Measurements from ENCODE around the gene SERPINE2. TPM values are rescaled to one million over a fixed set of nuclear protein-coding genes. Genes with fewer than 3 reads are reported as not detected.
A peak's percentile ranks its signal among the peaks of the same experiment; 100 is the strongest.

Gene SERPINE2
- total RNA-seq, 1 donor = 242 TPM

DNA sequence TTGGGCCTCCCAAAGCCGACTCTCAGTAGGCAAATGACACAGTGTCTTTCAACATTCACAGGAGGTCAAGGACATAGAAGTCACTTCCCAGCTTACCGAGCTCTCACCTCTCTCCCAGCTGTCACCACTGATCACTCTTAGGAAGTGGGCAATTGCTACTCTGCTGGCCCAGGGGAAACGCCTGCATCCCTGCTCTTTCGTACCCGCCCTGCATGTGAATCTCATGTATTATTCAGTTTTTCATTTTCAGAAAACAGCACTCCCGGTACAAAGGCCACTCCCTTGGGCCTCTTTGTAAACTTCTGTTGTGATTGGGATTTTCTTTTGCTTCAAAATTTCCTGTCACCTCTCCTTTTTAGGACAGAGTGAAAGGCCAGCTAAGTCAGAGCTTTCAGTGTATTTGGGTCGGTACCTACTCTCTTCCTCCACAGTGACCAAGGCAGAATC is 66.4 kb downstream of the SERPINE2 start:
- no peak for DNase-seq (ENCODE audit: low read depth)
- H3K4me3 ChIP-seq (ENCODE audit: low read depth, low read length) = no peak overlapping the region
- TF ChIP-seq CTCF (IDR thresholded peaks at IDR 0.05; ENCODE audit: insufficient read depth, low read depth, low read length) = no peak

DNA sequence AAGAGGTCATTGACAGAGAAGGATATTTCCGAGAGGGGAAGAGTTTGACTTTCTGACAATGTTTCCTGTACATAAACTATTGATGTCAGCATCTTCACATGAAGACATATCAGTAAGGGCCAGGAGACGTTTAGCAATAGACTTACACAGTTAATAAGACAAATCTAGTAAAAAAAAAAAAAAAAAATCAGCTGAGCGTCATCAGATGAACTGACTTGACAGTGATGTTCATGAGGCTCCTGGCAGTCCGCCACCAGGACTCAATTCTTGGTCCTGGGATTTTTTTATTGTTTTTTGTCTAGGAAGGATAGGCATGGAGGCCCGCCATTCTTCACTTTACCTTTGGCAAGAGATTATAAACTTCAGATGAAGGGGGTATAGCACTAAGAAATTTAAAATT is 67.4 kb downstream of the SERPINE2 start:
- TF ChIP-seq CTCF (IDR thresholded peaks at IDR 0.05; ENCODE audit: insufficient read depth, low read depth, low read length) = no peak
- no peak overlapping the region for H3K4me3 ChIP-seq (ENCODE audit: low read depth, low read length)
- DNase-seq (ENCODE audit: low read depth) = no peak

DNA sequence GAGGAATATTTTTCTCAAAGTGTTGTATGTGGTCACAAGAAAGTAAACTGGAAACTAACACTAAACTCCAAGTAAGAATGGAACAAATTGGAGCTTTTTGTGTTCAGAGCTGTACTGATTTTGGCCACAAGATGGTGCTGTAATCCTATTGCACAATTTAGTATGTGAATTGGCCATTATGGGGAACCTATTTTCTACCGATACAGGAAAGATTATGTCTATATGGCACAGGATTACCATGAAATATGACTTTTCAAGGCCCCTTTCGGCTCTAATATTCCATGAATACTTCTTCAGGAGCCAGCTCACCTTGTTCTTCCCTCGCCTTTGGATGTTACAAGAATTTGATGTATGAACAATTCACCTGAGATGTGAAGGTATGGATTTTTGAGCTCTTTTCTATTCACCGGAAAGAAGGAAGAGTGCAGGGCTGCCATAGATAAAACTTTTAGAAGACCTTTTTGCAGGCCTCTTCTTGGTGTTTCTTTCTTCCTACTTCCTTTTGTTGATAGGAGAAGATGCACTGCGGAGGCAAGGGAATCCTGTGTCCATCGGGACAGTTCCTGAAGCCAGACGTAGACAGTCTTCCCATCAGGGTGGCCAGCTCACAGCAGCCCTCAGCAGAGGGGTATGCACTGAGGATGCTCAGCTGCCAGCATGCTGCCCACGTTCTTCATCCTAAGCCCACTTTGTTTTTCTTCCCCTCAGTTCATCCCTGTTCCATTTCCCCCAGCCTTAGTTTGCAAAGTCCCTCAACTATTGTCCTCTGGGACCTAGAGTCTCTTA is 68.5 kb downstream of the SERPINE2 start:
- H3K4me3 ChIP-seq (ENCODE audit: low read depth, low read length) = no peak overlapping the region
- peak; percentile 71 for DNase-seq (ENCODE audit: low read depth)
- peak; percentile 93 for TF ChIP-seq CTCF (IDR thresholded peaks at IDR 0.05; ENCODE audit: insufficient read depth, low read depth, low read length)

DNA sequence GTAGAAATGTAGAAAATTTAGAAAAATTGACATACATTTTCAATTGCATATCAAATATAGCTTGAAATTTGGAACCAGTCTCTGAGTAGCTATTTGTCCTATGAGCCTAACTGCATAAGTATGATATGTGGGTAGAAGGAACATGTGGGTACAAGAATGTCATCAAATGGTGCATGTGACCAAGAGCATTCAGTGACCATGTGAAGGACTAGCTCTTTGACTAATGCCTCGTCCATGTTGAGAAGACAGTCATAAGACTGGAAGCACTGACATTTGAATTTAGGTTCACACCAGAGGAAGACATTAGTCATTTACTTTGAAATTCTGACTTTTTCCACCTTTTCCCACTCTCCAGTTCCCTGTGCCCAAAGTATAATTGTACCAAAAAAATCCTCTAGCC is 69.2 kb downstream of the SERPINE2 start:
- no peak for DNase-seq (ENCODE audit: low read depth)
- TF ChIP-seq CTCF (IDR thresholded peaks at IDR 0.05; ENCODE audit: insufficient read depth, low read depth, low read length) = no peak
- no peak overlapping the region for H3K4me3 ChIP-seq (ENCODE audit: low read depth, low read length)

DNA sequence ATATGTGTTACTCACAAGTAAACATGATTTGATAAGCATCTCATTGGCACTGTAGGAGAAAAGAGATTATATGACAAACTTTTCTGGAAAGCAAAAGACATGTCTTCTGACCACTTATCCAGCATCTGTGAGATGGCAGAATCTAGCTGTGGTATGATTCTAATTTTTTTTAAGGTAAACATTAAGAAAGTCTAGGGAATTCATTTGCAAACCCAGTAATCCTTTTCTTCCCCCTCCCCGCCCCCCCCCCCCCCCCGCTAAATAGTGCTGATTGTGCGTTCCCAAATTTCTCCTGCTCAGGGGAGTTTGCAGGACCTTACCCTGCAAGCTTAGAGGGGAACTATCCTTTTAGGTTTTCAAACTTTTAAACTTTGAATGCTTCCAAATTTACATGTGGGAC is 69.8 kb downstream of the SERPINE2 start:
- no peak overlapping the region for H3K4me3 ChIP-seq (ENCODE audit: low read depth, low read length)
- TF ChIP-seq CTCF (IDR thresholded peaks at IDR 0.05; ENCODE audit: insufficient read depth, low read depth, low read length) = no peak
- no peak for DNase-seq (ENCODE audit: low read depth)

- peak; percentile 68 for DNase-seq (ENCODE audit: low read depth)
Measured at GRCh38 chr2:223967981-223968380, 71.1 kb downstream of the SERPINE2 start.

More at GRCh38 chr2:223967981-223968380, 71.1 kb downstream of the SERPINE2 start:
- H3K4me3 ChIP-seq (ENCODE audit: low read depth, low read length) = no peak overlapping the region
- no peak for TF ChIP-seq CTCF (IDR thresholded peaks at IDR 0.05; ENCODE audit: insufficient read depth, low read depth, low read length)

All from fibroblast of villous mesenchyme (primary cell).